Anterior cingulate cortex (tissue), 58 donors: ENCODE measurements around the gene PTPRN.

Source experiments
- DNase-seq, 58 donors: peaks; one replicate each; lab custom pipeline; 2025; lab: John Stamatoyannopoulos, UW

PTPRN gene

DNA sequence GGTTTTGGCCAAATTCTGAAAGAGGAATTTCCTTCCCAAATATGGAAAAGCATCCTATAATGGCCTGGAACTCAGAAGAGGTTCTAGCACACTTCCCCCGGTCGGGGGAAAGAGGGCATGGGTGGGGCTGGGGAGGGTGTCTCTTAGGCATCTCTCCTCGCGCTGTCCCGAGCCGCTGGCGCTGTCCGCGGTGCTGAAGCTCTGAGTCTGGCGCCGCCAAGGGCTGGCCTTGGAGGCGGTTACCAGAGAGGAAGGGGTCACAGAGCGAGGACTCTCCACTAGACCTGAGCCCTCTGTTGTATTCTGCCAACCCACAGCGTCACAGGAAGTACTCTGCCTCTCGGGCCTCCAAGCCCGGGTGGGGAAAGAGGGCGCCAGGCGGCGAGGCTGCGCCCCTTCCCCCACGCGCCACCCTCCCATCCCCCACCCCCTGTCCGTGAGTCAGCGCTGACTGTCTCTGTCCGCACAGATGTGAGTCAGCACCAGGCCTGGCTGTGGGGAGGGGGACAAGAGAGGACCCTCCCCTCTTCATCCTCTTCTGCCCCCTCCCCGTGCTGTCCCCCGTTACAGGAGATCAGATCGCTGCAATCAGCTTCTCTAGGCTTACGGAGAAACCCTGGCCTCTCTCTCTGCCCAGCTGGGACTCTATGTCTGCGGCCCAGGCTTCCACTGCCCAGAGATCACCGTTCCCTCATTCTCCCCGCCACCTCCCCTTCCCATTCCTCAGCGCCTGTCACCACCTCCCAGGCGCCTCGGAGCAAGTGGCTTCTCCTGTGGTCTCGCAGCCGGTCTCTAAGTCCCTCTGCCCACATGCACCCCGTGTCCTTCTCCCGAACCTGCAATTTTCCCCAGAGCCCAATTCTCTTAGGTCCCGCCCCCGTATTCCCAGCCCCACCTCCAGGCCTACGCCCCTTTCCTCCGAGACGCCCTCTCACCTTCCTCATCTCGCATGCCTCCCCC lies 779 bp downstream of the PTPRN start:
- DNase-seq = peak in 25 of 58 donors; percentile 26 to 66 (median 35)

DNA sequence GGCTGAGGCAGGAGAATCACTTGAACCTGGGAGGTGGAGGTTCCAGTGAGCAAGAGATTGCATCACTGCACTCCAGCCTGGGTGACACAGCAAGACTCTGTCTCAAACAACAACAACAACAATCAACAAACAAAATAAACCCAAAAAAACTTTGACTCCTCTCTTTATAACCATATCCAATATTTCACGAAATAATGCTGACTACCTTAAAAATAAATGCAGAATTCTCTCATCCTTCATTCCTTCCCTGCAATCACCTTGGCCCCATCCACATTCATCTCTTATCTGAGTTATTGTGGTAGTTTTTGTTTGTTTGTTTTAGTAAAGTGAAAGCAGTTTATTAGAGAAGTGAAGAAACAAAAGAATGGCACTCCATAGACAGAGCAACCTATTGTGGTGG lies 3.2 kb downstream of the PTPRN start:
- no peak for DNase-seq

DNA sequence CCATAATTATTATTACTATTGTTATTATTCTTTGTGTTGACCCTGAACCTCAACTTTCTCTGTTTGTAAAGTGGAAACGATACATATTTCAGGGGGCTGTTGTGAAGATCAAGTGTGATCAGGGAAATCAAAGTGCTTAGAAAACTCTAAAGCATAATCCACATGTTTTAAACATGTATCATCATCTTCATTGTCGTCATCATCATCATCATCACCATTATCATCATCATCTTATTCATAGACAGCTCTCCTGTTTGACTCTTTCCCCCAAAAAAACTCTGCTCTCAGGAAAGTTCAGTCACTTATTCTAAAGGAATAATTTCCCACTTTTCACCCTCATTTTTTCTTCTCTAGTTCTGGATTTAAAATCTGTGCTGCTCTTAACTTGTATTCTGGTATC lies 5.0 kb downstream of the PTPRN start:
- DNase-seq = no peak

DNA sequence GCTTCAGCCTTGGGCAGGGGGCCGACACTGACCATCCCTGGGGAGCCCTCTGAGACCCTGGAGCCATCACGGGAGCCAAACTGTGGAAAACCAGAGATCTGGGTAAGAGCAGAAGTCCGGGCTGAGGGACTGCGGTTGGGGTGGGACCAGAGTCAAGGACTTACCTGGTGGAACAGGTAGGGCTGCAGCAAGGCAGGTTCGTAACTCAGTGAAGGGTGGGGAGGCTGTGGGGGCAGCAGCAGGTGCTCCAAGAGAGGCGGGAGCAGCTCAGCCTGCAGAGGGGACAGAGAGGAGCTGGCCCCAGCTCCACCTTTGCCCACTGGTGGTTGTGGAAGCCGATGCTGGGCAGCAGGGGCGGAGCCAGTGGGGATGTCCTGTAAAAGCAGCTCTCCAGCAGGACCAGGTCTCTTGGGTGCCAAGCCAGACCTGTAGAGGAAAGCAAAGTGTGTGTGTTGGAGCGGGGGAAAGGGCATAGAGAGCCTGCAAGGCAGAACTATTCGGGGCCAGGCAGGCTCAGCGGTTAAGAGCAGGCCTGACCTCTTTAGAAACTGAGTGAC lies 6.7 kb downstream of the PTPRN start:
- no peak for DNase-seq

DNA sequence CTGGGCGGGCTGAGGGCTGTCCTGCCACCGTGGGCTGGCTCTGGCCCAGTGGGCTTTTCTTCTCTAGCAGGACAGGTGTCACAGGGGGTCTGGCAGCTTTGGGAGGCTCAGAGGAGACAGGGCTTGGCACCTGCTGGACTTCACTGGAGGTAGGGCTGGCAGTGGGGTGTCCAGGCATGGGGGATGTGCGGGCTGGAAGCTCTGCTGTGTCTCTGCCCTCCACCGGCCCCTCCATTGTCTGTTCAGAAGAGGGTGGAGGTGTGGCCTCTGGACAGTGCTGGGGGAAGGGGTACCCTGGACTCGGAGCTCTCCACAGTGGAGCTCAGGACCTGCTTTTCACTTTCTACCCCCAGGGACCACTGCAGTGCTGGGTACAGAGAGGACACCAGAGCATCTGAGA lies 9.2 kb downstream of the PTPRN start:
- DNase-seq = no peak

DNA sequence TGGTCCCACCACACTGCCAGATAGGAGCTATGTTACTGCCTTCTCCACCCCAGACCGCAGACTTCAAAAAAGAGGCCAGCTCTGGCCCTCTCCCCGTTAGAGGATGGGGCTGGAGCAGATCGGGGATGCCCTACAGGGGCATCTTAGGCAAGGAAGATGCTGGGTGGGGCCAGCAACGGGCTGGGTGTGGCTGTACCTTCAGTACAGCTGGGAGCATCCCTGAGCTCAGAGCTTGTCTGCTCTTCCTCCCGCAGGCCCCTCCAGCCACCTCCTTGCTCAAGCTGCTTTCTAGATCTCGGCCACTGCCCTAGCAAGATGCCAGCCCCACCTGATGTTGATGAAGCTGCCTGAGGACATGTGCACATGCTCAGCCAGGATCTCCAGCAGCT lies 9.8 kb downstream of the PTPRN start:
- DNase-seq = no peak

DNA sequence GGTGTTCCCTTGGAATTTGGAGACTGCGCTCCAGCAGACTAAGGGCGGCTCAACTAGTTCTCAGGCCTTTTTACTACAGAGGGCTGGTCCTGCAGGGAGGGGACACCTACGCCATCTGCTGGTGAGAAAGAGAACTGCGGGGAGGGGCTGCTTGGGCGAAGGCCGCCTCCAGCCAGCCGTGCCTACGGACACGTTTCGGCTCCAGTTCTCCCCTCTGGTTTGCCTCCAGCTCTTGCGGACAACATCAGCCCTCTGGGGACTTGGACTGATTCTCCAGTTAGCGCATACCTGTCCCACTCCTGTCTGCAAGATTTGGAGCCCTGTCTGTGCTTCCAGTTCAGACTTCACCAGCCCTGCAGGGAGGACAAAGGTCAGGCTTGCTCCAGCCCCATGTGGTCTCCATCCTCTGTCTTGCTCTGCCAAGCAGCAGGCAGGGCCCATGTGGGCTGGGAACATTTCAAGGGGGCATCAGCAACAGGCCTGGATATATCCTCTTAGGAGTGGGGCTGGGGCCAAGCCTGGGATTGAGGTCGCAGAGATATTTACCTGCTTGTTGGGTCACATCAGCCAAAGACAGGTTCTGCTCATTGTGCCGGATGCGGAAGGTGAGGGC lies 10.3 kb downstream of the PTPRN start:
- DNase-seq = peak in 54 of 58 donors; percentile 30 to 92 (median 76)

DNA sequence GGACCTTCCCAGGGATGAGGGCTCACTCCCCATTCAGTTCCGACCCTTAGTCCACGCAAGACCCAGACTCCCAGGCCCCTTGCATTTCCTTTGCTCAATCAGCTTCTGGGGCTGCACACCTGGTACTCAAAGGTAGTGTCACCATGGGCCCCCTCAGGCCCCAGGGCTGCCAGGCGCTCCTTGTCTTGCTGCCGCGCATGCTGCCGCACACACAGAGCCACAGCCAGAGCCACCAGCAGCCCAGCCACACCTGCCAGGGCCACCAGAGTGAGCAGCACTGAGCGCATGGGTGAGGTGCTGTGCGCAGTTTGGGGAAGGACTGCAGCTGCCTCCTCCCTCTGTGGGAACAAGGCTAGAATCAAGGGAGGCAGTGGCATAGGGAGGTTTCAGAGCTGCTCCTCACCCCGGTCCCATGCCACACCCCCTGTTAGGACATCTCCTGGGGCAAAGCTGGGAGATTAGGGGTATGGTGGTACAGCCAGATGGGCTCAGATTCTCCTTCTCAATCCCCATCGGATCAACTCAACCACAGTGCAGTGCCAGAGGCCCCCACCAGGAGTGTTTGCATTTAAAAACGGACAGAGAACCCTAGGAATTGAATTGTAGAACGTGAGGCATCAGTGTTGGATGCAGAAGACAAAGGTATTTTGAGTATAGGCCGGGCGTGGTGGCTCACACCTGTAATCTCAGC lies 11.3 kb downstream of the PTPRN start:
- DNase-seq = no peak

DNA sequence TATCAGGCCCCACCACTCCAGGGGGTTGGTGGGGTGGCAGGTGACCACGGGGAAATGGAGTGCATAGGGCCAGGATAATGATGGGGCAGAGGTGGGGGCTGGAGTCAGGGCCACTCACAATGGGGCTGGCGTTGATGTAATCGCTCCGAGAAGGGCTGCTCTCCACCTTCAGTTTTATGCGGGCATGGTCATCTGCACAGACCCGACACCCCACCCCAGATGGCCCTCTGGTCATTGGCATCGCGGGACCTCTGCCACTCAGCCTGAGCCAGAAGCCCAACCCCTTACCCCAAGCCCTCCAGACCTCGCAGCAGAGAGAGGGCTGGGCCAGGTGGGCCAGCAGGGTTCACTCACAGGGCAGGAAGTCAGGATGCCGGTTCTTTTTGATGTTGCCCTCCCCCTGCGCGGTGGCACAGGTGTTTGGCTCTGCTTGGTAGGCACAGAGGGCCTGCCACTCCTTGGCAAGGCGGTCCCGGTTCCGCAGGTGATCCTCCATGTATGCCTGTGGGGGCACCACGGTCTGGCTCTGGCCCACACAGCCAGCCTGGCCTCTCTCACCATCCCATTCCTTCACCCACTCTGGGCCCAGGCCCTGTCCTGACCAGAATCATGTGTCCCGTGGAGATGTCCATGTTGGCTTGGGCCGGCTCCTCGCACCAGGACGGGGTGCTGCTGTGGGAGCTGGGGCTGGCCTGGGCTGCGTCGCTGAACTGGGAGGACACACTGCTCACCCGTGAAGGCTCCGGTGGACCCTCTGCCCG lies 12.4 kb downstream of the PTPRN start:
- DNase-seq = no peak

DNA sequence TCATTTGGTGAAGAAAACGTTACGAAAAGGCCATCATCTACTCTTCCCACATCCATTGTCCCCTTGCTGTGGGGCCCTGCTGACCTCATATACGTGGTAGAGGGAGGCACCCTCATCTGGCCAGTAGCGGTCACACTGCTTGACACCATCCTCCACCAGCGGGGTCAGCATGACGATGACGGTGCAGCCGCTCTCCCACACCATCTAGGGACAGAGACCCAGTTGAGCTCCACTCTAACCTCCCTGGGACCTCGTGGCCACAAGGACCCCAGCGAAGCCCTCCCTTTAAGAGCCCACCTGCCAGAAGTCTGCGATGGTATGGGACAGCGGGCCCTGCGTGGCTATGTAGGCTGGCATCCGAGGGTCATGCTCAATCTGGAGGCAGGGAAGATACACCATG lies 13.1 kb downstream of the PTPRN start:
- DNase-seq = no peak

DNA sequence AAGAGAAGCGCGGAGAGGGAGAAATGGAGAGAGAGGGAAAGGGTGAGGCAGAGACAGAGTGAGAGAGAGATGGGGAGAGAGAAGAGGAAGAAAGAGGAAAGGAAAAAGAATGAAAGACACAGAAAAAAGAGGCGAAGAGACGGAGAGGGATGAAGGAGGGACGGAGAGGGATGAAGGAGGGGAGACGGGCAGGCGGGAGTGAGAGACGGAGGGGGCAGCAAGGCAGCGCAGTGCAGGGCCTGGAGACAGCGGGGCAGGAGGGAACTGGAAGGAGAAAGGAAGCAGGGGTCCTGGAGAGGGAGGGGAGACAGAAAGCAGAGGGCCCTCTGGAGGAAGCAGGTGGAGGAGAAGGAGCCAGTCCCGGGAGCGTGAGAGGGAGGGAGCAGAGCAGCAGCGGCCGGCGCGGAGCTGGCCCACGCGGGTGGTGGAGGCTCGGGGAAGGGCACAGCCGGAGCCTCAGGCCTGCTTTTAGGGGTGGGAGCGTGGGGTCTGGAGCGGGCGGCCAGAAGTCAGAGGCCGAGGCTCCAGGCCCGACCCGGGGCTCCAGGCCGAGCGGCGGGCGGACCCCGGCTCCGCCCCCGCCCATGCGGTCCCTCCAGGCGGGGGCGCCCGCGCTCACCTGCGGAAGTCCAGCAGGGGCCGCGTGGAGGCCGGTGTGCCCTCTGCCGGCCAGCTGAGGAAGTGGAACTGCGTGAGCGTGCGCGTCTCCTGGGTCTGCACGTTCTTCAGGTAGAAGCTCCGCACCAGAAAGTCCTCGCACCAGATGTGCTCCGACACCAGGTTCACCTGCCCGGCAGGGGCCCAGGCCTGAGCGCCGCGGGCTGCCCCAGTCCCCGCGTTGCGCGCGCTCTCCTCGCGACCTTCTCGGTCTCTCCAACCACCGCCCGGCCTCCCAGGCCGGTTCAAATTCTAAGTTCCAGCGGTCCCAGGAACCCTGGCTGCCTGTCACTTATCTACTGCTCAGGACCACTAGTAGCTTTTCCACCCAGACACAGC lies 14.5 kb downstream of the PTPRN start:
- DNase-seq = peak in 53 of 58 donors; percentile 29 to 84 (median 70)

DNA sequence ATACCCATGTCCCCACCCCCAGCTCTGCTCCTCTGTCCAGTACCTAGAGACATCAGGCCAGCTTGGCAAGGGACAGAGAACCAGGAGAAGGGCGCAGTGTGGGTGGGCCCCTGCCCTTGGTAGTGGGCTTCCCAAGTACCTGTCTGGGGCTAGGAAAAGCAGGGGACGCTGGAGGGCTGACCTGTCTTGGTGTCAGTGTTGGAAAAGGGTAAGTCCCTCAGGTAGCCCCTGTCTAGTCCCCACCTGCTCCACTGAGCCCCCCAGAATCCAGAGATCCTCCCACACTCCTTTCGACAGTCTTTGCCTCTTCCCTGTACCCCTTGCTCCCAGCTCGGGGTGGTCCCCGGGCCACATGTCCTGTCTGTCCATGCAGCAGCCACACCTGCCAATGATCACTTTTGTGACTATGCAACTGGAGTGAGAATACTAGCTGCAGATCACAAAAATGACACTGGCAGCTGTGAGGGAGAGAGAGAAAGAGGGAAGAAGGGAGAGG lies 15.4 kb downstream of the PTPRN start:
- no peak for DNase-seq

DNA sequence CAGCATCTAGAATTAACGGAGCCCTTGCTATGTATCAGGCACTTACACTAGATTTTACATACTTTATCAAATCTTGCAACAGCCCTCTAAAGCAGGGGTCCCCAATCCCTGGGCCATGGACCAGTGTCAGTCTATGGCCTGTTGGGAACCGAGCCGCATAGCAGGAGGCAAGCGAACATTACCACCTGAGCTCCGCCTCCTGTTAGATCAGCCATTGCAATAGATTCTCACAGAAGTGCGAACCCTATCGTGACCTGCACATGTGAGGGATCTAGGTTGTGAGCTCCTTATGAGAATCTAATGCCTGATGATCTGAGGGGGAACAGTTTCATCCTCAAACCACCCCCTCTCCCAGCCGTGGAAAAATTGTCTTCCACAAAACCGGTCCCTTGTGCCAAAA lies 16.6 kb downstream of the PTPRN start:
- no peak for DNase-seq

DNA sequence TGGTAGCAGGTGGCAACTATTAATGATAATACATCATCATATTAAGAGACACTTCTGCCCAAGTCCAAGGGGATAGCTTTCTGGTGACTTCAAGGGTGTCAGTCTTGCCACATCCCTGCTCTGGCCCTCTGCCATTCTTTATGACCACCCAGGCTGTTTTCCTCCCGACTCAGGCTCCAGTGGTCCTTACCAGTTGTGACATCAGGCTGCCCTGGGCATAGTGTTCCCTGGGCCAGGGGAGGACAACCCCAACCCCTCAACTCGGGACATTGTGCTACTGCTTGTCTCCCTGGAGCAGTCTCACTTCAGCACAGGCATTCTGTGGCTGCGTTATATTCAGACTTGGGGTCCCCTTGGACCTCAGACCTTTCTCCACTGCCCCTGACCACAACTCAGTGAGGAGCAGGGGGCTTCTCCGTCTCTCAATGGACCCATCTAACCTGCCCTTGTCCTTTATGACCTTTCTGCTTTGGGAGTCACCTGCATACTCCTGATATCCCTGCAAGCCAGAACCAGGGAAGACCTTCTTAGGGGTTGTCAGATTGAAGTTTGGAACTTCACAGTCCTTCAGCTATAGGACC lies 17.2 kb downstream of the PTPRN start:
- DNase-seq = no peak

DNA sequence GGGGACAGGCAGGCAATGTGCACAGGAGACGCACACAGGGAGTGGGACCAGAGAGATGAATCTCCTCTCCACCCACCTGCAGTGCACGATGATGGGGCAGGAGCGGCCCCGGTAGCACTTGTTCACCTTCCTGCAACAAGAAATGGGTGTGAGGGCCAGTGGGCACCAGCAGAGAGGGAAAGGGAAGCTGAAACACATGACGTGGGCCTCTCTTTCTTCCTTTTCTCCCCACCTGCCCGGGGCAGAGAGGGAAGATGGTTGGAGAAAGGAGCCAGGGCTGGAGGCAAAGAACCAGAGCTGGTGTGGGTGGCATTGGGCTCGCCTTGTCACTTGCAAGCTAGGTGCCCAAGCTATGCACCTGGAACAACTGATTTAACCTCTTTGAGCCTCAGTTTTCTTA lies 17.8 kb downstream of the PTPRN start:
- DNase-seq = no peak

DNA sequence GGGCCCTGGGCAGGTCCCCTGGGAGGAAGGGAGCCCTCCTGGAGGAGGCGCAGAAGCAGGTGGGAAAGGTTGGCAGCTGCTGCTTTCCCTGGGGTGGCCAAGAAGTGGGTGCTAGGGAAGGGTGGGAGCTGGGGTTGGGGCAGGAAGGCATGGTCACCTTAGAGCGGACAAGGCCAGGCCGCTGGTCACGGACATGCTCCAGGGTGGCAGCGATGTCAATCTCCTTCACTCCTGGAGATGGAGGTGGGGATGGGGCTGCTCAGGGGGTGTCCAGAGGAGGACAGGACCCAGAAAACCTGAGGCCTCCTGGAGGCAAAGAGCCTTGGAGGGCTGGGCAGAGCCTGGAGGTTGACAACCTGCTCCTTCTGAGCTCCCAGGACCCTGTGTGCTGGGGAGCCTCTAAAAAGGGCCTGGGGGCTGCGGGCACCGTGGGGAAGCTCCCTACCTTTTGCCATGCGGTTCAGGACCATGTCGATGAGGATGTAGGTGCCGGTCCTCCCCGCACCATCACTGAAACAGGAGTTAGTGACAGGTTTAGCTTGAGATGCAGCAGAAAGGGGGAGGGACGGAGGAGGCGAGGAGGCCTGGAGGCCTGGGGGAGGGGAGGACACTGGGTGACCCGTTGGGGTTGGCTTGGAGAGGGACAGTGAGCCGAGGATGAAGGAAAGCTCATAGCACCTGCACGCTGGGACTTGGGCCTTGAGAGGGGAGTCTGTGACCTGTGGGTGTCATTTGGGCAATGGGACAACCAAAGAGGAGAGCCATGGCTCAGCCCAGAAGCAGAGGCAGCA lies 18.6 kb downstream of the PTPRN start:
- no peak for DNase-seq

DNA sequence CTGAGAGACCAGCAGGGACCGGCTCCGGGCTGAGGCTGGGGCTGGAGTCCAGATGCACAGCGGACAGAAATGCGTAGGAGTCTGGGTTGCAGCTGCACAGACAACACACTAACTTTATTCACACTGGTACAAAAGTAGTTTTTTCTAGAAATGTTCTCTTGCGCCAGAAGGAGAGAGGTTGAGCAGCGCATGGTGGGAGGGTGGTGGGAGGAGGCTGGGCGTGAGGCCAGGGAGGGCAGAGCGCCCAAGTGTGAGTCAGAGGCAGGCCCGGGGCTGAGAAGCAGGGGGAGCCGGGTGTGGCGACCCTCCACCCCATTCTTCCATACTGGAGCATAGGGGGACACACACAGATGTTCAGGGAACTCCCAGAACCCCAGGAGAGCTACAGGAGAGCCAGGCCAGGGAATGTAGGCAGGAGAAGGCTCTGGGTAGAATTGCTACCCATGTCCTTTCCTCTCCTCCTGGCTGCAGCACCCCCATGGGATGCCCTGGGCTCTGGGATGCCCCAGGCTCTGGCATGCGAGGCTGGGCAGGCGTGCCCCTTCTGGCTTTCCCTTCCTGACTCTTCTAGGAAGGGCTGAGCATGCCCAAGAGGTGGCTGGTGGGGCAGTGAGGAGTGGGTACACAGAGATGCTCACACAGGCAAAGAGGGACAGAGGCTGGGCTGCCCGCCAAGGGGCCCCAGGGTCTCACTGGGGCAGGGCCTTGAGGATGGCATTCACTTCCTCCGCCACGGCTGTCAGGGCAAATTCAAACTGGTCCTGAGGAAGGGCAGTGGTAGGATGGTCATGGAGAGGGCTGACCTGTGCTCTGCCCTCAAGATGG lies 19.5 kb downstream of the PTPRN start:
- peak in 55 of 58 donors; percentile 27 to 97 (median 80) for DNase-seq
